ENCODE measurements around the gene PBX1. TPM values are rescaled to one million over a fixed set of nuclear protein-coding genes. Genes with fewer than 3 reads are reported as not detected.

Gene PBX1
- total RNA-seq, 1 donor from 2014 or later: 44.2 TPM

DNA sequence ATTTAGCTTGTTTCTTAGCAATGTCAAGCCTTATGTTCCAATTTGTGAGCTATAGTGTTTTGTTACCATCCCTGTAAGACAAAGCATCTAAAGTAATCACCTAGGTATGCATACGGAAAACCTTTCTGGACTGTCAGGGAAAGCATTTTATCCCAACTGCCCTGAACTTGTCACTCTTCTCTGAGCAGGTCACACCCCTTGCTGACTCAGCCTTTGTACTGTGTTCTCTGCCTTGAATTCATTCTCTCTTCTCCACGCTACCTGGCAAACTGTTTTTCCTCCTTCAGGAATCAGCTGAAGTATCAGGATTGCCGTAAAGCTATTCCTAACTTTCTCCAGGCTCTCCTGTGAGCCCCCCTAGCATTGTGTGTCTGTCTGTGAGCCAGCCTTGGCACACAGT lies 54.2 kb downstream of the PBX1 start:
- no peaks in the 10 kb centered on the region for H3K36me3 Mint-ChIP-seq (ENCODE audit: low read depth, unreplicated experiment)

DNA sequence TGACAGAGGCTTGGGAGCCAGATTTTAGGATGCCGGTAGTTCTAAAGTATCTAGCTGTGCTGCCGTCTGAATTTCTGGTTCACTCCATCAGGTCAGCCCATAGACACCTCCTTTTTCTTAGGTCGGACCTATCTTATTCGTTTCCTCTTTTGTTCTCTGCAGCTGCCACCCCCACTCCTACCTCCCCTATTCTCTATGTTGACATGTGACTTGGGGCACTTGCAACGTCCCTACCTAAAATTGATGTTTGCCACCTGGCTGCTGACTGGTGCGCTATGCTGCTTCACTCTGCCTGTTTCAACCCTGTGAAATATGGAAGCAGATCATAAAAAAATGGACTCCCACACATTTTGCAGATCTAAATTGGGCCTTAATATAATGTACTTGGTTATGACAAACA lies 55.3 kb downstream of the PBX1 start:
- TF ChIP-seq CTCF (IDR thresholded peaks at IDR 0.05; ENCODE audit: unreplicated experiment): no peak
- DNase-seq (ENCODE audit: low spot score): no peak
- no peaks in the 10 kb centered on the region for H3K36me3 Mint-ChIP-seq (ENCODE audit: low read depth, unreplicated experiment)
- H3K27me3 Mint-ChIP-seq (ENCODE audit: unreplicated experiment): no peaks in the 10 kb centered on the region
- H3K27ac Mint-ChIP-seq (ENCODE audit: unreplicated experiment): no peak overlapping the region
- H3K9me3 Mint-ChIP-seq (ENCODE audit: unreplicated experiment): no peaks in the 10 kb centered on the region
- no peak overlapping the region for H3K4me3 Mint-ChIP-seq (ENCODE audit: unreplicated experiment)
- peaks cover 21% of the 10 kb centered on the region for H3K4me1 Mint-ChIP-seq (ENCODE audit: unreplicated experiment)

More for the DNA sequence above, 54.2 kb downstream of the PBX1 start:
- no peak for TF ChIP-seq CTCF (IDR thresholded peaks at IDR 0.05; ENCODE audit: unreplicated experiment)
- Mint-ChIP-seq H3K4me3 (ENCODE audit: unreplicated experiment) (peak overlapping the region; percentile 42), H3K27me3 (ENCODE audit: unreplicated experiment) (no peaks in the 10 kb centered on the region), H3K27ac (ENCODE audit: unreplicated experiment) (no peak overlapping the region), H3K4me1 (ENCODE audit: unreplicated experiment) (peaks cover 21% of the 10 kb centered on the region), H3K9me3 (ENCODE audit: unreplicated experiment) (no peaks in the 10 kb centered on the region)
- no peak for DNase-seq (ENCODE audit: low spot score)

- Mint-ChIP-seq H3K9me3 (ENCODE audit: unreplicated experiment) (no peaks in the 10 kb centered on the region), H3K4me3 (ENCODE audit: unreplicated experiment) (no peak overlapping the region), H3K27me3 (ENCODE audit: unreplicated experiment) (peaks cover 2% of the 10 kb centered on the region), H3K36me3 (ENCODE audit: low read depth, unreplicated experiment) (no peaks in the 10 kb centered on the region), H3K4me1 (ENCODE audit: unreplicated experiment) (peaks cover 15% of the 10 kb centered on the region), H3K27ac (ENCODE audit: unreplicated experiment) (no peak overlapping the region)
- peak; percentile 48 for DNase-seq (ENCODE audit: low spot score)
- TF ChIP-seq CTCF (IDR thresholded peaks at IDR 0.05; ENCODE audit: unreplicated experiment): peak; percentile 33
Measured at GRCh38 chr1:164617377-164618201, 58.6 kb downstream of the PBX1 start.

DNA sequence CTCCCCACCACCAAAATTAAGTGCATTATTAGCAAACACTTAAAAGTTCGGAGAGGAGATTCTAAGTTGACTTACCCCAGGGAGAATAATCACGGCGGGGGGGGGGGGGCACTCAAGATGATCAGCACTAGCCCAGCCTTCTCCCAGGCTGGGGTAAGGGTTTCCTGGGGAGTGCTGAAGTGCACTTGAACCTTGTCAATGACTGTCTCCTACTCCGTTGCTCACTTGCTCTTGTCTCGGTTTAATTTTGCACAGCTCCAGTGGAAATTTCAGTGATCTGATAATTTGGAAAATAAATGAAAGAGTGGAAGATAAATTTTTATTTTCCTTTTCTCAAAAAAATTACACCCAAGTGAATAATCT lies 59.2 kb downstream of the PBX1 start:
- Mint-ChIP-seq H3K4me3 (ENCODE audit: unreplicated experiment) (no peak overlapping the region), H3K4me1 (ENCODE audit: unreplicated experiment) (peaks cover 13% of the 10 kb centered on the region), H3K9me3 (ENCODE audit: unreplicated experiment) (no peaks in the 10 kb centered on the region), H3K36me3 (ENCODE audit: low read depth, unreplicated experiment) (no peaks in the 10 kb centered on the region), H3K27me3 (ENCODE audit: unreplicated experiment) (peaks cover 2% of the 10 kb centered on the region), H3K27ac (ENCODE audit: unreplicated experiment) (no peak overlapping the region)
- no peak for DNase-seq (ENCODE audit: low spot score)
- TF ChIP-seq CTCF (IDR thresholded peaks at IDR 0.05; ENCODE audit: unreplicated experiment): no peak

DNA sequence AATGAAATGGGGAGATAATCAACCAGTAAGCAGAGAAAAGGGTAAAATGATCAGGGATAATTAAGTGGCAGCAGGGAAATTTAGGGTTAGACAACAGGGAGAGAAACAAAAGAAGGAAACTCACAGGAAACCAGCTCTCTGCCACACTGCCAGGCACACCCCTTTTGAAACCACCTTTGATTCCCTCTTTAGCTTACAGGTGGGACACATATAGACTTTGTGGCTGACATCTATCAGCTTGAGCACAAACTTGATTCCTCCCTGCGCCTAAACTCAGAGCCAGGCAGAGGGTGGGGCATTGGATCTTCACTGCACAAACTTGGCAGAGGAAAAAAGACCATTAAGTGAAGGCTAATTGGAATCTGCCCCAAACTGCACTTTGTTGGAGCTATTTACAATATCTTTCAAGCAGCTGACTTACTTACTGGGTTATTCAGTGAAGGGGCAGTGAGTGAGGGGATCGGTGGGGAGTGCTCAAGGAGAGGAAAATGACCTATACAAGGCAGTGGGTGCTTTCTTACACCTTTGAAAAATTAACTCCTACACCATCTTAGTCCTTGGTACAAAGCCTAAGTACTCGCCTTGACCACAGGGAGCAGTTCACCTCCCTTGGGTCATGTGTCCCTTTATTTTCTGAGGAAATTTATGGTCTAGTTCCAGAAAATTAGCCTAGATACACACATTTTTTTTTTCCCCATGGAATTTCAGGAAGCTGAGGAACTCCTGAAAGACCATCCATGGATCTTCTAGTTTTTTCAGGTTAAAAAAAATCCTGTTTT lies 60.2 kb downstream of the PBX1 start:
- TF ChIP-seq CTCF (IDR thresholded peaks at IDR 0.05; ENCODE audit: unreplicated experiment): no peak
- Mint-ChIP-seq H3K9me3 (ENCODE audit: unreplicated experiment) (no peaks in the 10 kb centered on the region), H3K4me1 (ENCODE audit: unreplicated experiment) (peaks cover 17% of the 10 kb centered on the region), H3K27ac (ENCODE audit: unreplicated experiment) (no peak overlapping the region), H3K4me3 (ENCODE audit: unreplicated experiment) (no peak overlapping the region), H3K36me3 (ENCODE audit: low read depth, unreplicated experiment) (no peaks in the 10 kb centered on the region), H3K27me3 (ENCODE audit: unreplicated experiment) (peaks cover 2% of the 10 kb centered on the region)
- DNase-seq (ENCODE audit: low spot score): no peak
